ENCODE results near the gene UBE2D4.

DNA sequence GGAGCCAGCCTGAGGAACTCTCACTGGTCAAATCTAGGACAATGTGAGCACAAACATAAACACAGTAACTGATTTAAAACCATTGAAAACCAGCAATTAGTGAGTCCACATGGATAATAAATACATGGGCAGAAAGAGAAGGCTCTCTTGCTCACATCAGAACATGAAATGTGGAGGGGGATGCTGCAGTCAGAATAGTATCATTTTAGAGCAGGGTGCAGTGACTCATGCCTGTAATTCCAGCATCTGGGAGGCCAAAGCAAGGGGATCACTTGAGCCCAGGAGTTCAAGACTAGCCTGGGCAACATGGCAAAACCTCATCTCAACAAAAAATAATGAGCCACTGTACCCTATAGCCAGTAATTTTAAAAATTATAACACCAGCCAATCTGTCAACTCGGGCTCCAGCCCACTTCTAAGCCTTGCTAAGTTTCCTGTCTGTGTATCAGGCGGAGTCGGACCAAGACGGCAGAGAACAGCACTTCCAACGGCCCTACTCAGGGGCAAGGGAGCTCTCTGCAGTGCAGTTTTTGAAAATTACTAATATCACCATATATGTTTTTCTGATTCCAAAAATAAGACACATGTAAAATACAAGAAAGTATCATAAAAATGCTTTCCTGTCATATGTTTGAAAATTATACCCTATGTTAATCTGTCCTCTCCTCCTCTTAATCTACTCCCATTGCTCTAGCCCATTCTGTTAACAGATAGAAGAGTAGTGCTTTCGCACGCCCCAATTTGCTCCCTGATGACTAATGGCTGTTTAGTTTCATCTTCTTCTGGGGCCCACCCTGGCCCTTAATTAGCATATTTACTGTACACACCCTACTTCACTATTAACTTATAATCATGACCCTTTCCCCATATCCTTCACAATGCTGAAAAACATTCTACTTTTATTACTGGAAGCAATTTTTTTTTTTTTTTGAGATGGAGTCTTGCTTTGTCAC lies 37.0 kb upstream of the UBE2D4 start:
- TF ChIP-seq, protein P1, sequence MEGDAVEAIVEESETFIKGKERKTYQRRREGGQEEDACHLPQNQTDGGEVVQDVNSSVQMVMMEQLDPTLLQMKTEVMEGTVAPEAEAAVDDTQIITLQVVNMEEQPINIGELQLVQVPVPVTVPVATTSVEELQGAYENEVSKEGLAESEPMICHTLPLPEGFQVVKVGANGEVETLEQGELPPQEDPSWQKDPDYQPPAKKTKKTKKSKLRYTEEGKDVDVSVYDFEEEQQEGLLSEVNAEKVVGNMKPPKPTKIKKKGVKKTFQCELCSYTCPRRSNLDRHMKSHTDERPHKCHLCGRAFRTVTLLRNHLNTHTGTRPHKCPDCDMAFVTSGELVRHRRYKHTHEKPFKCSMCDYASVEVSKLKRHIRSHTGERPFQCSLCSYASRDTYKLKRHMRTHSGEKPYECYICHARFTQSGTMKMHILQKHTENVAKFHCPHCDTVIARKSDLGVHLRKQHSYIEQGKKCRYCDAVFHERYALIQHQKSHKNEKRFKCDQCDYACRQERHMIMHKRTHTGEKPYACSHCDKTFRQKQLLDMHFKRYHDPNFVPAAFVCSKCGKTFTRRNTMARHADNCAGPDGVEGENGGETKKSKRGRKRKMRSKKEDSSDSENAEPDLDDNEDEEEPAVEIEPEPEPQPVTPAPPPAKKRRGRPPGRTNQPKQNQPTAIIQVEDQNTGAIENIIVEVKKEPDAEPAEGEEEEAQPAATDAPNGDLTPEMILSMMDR (IDR thresholded peaks at IDR 0.05) = no peak
- TF ChIP-seq POLR2A (IDR thresholded peaks at IDR 0.05) = no peak

Measured in heart left ventricle (tissue), 13 donors.